TTC549 (cell line): ENCODE measurements around the gene POLR2C.

Experiments
- FAIRE-seq: peaks from 2 replicates; lab custom pipeline; 2012; peaks lifted over from hg19 to GRCh38; lab: Jason Lieb, UNC

POLR2C gene

DNA sequence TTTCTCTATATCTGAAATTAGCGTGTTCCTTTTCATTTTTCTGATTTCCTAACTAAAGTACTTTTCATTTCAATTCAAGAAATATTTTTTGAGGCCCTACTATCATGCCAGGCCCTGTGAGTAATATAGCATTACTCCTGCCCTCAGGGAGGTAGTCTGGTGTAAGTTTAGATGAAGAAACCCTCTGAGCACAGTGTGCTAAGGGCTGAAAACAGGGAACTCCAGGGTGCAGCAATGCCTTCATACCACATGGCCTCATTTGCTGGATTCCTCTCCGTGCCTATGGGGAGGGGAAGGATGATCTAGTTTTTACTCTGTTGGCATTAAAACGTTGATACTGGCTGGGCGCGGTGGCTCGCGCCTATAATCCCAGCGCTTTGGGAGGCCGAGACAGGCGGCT, 10.5 kb upstream of the POLR2C start:
- FAIRE-seq: no peak

DNA sequence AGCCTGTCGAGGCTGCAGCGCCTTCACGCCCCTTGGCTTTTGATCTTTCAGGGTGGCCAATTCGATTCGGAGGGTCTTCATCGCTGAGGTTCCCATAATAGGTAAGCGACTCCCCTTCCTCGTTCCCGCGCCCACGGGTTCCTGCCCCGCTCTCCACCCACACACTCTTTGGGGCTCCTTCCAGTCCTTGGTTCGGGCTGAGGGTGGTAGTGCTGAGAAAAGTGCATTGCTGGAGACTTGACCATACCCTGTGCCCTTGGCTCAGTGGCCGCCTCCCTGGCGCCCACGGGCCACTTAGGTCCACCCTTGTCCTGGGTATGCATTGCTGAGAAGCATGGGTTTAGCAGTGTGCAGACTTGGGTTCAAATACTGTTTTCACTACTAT, 491 bp downstream of the POLR2C start:
- no peak for FAIRE-seq

GRCh38 chr16:57464523-57464922, 2.0 kb downstream of the POLR2C start:
- FAIRE-seq: no peak

DNA sequence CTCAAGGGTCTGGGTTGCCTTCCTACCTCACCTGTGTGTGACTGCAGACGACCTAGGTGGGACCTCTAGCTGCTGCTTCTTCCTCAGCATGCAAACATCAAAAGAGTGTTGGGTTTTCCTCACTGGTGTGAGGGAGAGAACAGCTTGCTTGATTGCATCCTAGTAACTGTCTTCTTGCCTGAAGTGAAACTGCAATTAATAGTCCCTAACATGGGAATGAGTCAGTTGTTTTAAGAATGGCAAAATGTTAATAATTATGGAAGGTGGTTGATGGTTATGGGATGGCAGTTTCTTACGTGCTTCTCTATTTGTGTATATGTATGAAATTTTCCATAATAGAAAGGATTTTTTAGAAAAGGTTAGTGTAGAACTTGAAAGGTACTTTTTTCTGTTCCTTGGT, 5.9 kb downstream of the POLR2C start:
- no peak for FAIRE-seq

DNA sequence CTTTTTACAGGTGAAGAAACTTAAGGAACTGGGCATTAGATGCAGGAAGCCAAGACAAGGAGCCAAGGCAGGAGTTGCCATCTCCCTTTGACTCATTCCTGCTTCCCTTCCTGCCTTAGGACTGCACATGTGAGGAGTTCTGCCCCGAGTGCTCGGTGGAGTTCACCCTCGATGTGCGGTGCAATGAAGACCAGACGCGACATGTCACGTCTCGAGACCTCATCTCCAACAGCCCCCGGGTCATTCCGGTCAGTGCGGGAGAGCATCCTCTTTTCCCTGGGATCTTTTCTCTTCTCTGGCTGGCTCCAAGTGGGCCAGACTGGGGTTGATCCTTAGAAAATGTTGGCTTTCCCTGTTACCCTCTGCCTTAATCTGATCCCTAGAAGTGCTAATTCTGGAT, 6.6 kb downstream of the POLR2C start:
- no peak for FAIRE-seq

DNA sequence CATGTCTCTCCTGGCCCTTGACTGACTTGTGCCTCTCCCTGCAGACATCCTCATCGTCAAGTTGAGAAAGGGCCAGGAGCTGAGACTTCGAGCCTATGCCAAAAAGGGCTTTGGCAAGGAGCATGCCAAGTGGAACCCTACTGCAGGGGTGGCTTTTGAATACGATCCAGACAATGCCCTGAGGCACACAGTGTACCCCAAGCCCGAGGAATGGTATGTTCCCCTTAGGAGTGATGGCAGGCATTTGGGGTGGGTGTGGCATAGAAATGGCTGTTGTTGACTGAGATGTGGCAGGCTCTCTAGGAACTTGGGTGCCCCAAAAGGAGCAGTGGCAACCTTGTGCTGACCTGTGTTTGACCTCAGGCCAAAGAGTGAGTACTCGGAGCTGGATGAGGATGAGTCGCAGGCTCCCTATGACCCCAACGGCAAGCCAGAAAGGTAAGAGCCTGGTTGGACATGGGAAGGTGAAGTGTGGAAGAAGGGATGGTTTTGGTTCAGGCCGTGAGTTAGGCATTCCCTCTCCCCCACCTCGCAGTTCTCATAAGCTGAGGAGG, 7.5 kb downstream of the POLR2C start:
- FAIRE-seq: no peak

DNA sequence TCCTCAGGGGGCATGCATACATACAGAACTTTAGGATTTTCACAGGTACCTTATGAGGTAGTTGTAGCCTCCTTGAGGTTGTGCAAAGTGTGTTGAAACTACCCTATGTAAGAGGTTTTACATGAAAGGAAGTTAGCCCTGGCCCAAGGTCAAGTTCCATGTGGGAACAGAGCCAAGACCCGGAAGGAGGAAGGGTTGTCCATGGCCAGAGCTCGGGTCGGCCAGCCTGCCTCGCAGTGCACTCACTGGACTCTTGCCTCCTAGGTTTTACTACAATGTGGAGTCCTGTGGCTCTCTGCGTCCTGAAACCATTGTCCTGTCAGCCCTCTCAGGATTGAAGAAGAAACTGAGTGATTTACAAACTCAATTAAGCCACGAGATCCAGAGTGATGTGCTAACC, 8.2 kb downstream of the POLR2C start:
- no peak for FAIRE-seq

GRCh38 chr16:57471209-57471608, 8.7 kb downstream of the POLR2C start:
- no peak for FAIRE-seq

GRCh38 chr16:57471852-57472664, 9.6 kb downstream of the POLR2C start:
- no peak for FAIRE-seq

DNA sequence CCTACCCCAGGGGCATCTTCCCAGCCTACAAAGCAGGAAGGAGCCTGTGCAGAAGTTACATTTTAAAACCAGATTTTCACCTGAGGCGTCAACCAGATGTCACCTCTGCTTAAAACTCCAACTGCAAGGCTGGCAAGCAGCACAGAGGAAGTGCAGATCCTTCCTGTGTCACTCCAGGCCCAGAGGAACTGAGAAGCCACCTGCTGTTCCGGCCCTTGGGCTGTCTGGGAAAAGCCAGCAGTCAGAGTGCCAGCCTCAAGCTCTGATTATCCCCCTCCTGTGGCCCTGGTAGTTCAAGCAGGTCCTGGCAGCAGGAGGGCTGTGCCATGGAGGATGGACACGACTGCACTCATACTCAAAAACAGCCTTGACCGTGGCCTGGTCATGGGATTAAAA, 10.2 kb downstream of the POLR2C start:
- no peak for FAIRE-seq

DNA sequence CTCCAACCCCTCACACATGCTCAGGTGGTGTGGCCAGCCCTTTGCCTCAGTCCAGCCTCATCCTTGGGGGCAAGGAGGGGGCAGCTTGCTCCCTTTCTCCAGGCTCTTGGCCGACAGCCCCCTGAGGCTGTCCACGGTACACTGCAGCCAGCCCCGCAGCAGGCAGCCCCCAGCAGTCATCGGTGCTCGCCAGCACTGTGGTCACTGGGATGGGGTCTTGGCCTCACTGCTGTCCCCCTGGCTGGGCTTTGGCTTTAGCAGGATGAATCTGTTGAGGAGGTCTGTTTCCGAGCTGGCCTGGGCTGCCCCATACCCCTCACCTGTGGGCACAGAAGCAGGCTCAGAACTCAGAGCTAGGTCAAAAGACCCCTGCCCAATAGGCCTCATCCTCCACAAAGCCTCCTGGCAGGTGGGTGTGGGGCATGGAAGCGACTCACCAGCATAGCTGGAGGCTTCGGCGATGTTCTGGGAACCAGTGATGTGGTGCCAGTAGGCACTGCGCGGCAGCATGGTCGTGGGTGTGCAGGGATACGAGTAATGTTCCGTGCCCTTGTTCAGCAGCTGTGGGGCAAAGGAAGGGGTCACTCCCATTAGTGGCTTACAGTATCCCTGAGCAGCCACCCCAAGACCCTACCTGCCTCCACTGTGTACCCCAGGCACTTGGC, 10.8 kb downstream of the POLR2C start:
- FAIRE-seq: no peak

GRCh38 chr16:57473906-57474305, 11.4 kb downstream of the POLR2C start:
- no peak for FAIRE-seq

GRCh38 chr16:57474671-57475661, 12.5 kb downstream of the POLR2C start:
- no peak for FAIRE-seq

DNA sequence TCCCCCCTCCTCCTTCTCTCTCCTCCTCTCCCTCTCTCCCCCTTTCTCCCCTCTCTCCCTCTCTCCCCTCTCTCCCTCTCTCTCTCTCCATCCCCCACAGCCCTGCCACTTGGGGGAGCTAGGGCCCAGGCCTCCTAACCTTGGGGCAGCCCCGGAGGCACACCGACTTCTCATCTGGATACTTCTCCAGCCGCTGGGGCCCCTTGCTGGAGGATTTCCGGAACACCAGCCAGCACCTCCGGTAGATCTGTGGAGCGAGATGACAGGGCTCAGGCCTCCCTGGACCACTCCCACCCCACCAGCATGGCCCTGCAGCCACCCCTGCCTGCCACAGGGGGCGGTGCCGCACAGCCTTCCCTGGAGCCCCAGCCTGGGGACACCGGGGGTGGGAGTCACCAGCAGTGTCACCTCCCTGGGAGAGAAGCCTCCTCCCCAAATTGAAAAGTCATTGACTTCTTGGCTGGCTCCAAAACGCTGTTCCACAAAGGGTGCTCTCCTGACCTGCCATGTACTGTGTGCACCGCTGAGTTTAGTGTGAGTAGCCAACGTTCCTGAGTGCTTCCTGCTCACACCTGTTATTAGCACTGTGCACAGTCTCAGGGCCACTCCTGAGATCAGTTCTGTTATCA, 13.3 kb downstream of the POLR2C start:
- FAIRE-seq: no peak

DNA sequence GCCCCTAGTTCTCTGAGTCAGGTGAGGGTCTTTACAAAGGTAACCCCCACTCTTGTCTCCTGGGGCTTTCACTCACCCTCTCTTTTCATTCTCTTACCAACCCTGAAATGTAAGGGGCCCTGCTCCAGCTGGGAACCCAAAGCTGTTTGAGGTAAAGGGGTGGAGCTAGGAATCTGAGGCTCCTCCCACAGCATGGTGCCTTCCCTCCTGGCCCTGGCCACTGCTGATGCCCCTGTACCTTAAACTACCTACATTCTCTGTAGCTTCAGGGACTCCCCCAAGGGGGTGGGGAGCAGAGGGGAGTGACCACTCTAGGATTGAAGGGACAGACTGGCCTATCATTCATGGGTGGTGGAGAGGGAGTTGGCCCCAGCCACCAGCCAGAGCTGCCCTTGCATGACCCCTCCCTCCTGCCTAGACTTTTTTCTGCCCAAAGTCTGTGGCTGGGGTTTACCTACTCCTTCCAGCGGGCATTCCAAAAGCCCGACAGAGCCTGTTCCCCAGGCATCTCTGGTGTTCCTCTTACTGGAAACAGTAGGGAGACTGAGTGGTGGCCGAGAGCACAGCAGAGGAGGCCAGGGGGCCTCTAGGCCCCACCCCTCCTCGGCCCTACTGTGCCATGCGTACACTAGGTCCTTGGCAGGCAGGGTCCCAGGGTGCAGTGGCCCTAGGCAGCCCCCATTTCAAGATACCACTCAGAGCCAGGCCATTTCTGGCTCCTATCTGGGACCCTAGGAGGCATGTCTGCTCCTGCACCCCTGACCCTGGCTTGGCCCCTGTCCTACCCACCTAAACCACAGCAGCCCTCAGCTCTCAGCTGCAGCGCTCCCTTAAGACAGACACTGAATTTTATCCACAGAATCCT, 14.3 kb downstream of the POLR2C start:
- FAIRE-seq: no peak

DNA sequence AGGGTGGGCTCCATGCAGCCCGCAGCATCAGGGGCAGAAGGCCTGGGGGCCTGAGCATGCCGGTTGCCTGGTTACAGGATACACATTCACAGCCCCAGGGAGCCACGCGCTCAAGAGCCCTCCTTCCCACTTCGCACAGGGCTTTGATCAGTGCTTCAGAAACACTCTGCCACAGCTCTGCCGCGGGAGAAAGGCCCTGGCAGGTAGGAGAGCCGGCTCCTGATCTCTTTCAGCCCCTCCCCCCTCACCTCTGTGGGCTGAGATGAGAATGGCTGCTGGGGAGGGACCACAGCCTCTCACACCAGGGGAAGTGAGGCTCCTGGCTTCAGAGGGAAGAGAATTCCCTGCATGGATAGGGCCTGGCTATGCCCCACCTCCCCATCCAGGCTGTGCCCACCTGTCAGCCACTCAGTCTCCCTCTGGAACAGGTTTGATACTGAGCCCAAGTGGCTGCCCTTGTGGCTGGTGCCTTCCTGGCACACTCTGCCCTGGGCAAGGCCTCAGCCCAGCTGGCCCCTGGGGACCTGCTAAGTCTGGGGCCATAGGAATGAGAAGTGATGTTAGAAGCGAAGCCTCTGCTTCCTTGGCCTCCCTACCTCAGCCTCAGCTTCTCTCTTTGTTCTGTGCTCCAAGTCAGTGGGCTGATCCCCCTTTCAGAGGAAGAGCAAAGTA, 15.2 kb downstream of the POLR2C start:
- no peak for FAIRE-seq

- no peak for FAIRE-seq
Observed at GRCh38 chr16:57478396-57479204, 16.1 kb downstream of the POLR2C start.

GRCh38 chr16:57479205-57479975, 16.9 kb downstream of the POLR2C start:
- peak; percentile 36 for FAIRE-seq
